IMR-90 (cell line): Measurements from ENCODE around the gene MATK. TPM values are rescaled to one million over a fixed set of nuclear protein-coding genes. Genes with fewer than 3 reads are reported as not detected.

Experiments used
- ATAC-seq: fragments of 200-7000 bp; cut with Tn5 transposase; 2 replicates; pipeline ENCODE4 v1.9.1; 2020; ENCODE audit warnings: low read depth, mild to moderate bottlenecking, moderate library complexity
- BruUV-seq: library from RNA; stranded (reverse); fragments of 400-500 nt; replicated peaks from 2 replicates; lab custom pipeline; 2021; lab: Mats Ljungman, UMichigan
- CTCF ChIA-PET: fragments of 300-600 bp; formaldehyde crosslinking; extraction: SDS; loops from one replicate; lab custom pipeline; 2021; ENCODE audit warnings: antibody characterized with exemption; lab: Yijun Ruan, JAX
- POLR2A ChIA-PET: fragments of 300-600 bp; sonication (Branson Sonifier 250); formaldehyde crosslinking; loops from one replicate; lab custom pipeline; 2022; ENCODE audit warnings: antibody characterized with exemption; ENCODE audit not compliant: unreplicated experiment; lab: Charles Lee
- DNase-seq: peaks from one replicate; pipeline ENCODE4 v3.0.0; 2013
- H2AFZ ChIP-seq: replicated peaks from 2 replicates; pipeline ENCODE3; 2013; ENCODE audit warnings: low read length, mild to moderate bottlenecking; ENCODE audit not compliant: poor library complexity
- H2AK5ac ChIP-seq: 2 replicates; pipeline ENCODE4 v1.6.1; 2013; ENCODE audit warnings: low read depth, low read length, inconsistent platforms
- H2AK9ac ChIP-seq: replicated peaks from 2 replicates; pipeline ENCODE3; 2013; ENCODE audit warnings: mild to moderate bottlenecking, low read depth, low read length, moderate library complexity; ENCODE audit not compliant: poor library complexity
- H2BK120ac ChIP-seq: 2 replicates; pipeline ENCODE4 v1.6.1; 2013; ENCODE audit warnings: low read depth, low read length, inconsistent platforms
- H2BK15ac ChIP-seq: 3 replicates; pipeline ENCODE4 v1.6.1; 2013; ENCODE audit warnings: low read depth, low read length, inconsistent platforms
- H2BK20ac ChIP-seq: 2 replicates; pipeline ENCODE4 v1.6.1; 2013; ENCODE audit warnings: low read depth, mild to moderate bottlenecking, inconsistent platforms, low read length, moderate library complexity
- H2BK5ac ChIP-seq: 2 replicates; pipeline ENCODE4 v1.6.1; 2013; ENCODE audit warnings: mild to moderate bottlenecking, low read depth, low read length, inconsistent platforms; ENCODE audit not compliant: poor library complexity, severe bottlenecking
- H3K14ac ChIP-seq: replicated peaks from 2 replicates; pipeline ENCODE4 v1.6.1; 2013; ENCODE audit warnings: low read depth, low read length, inconsistent platforms
- H3K18ac ChIP-seq: 2 replicates; pipeline ENCODE4 v1.6.1; 2013; ENCODE audit warnings: low read depth, low read length, control low read depth
- H3K23ac ChIP-seq: 2 replicates; pipeline ENCODE4 v1.6.1; 2013; ENCODE audit warnings: low read depth, low read length, inconsistent platforms
- H3K27ac ChIP-seq: 2 replicates; pipeline ENCODE4 v1.5.1; 2013; ENCODE audit warnings: mild to moderate bottlenecking, control low read depth, low read length; ENCODE audit not compliant: insufficient read depth
- H3K27me3 ChIP-seq: 2 replicates; pipeline ENCODE4 v1.6.1; 2013; ENCODE audit warnings: low read length; ENCODE audit not compliant: control insufficient read depth, insufficient read depth
- H3K36me3 ChIP-seq: 2 replicates; pipeline ENCODE4 v1.6.1; 2013; ENCODE audit warnings: low read length, mixed read lengths; ENCODE audit not compliant: control insufficient read depth, insufficient read depth
- H3K4ac ChIP-seq: 2 replicates; pipeline ENCODE4 v1.6.1; 2013; ENCODE audit warnings: low read depth, low read length, inconsistent platforms
- H3K4me1 ChIP-seq: 2 replicates; pipeline ENCODE4 v1.6.1; 2013; ENCODE audit warnings: low read length, mixed read lengths; ENCODE audit not compliant: control insufficient read depth, insufficient read depth
- H3K4me2 ChIP-seq: 2 replicates; pipeline ENCODE4 v1.6.1; 2013; ENCODE audit warnings: low read depth, mild to moderate bottlenecking, control low read depth, low read length, moderate library complexity
- H3K4me3 ChIP-seq: 2 replicates; pipeline ENCODE4 v1.5.1; 2013; ENCODE audit warnings: low read depth, mild to moderate bottlenecking, control low read depth, low read length, moderate library complexity; ENCODE audit not compliant: insufficient read depth
- H3K56ac ChIP-seq: 2 replicates; pipeline ENCODE4 v1.6.1; 2013; ENCODE audit warnings: low read length, inconsistent platforms; ENCODE audit not compliant: insufficient read depth; ENCODE audit errors: extremely low read depth
- H3K79me1 ChIP-seq, 2 experiments: 2 replicates each; pipeline ENCODE4 v1.6.1; 2013; ENCODE audit warnings: low read length in 2 of 2, inconsistent platforms in 1 of 2, low read depth in 1 of 2
- H3K9ac ChIP-seq: 2 replicates; pipeline ENCODE4 v1.6.1; 2013; ENCODE audit warnings: low read depth, low read length, control low read depth
- H3K9me1 ChIP-seq: 2 replicates; pipeline ENCODE4 v1.6.1; 2013; ENCODE audit warnings: low read length, inconsistent platforms; ENCODE audit not compliant: insufficient read depth
- H3K9me3 ChIP-seq: 2 replicates; pipeline ENCODE4 v1.6.1; 2013; ENCODE audit warnings: low read length; ENCODE audit not compliant: control insufficient read depth, insufficient read depth
- H4K20me1 ChIP-seq: 2 replicates; pipeline ENCODE4 v1.6.1; 2013; ENCODE audit warnings: low read length, inconsistent platforms; ENCODE audit not compliant: insufficient read depth
- H4K5ac ChIP-seq: 2 replicates; pipeline ENCODE4 v1.6.1; 2013; ENCODE audit warnings: mild to moderate bottlenecking, low read depth, low read length, control low read depth
- H4K8ac ChIP-seq, 2 experiments: 2 replicates each; pipeline ENCODE4 v1.6.1; 2013; ENCODE audit warnings: low read depth in 2 of 2, low read length in 2 of 2, control low read depth in 1 of 2, inconsistent platforms in 1 of 2
- H4K91ac ChIP-seq: 2 replicates; pipeline ENCODE4 v1.6.1; 2013; ENCODE audit warnings: low read depth, low read length, inconsistent platforms; ENCODE audit not compliant: insufficient read depth
- BHLHE40 ChIP-seq: fragments of 150-350 bp; IDR thresholded peaks from 2 replicates; pipeline ENCODE4 v1.6.1; 2016; ENCODE audit warnings: mild to moderate bottlenecking, low read depth, low read length
- MAFK ChIP-seq: IDR thresholded peaks from 2 replicates; pipeline ENCODE4 v1.6.1; 2012; ENCODE audit warnings: low read depth, low read length, improper control_type of control experiment
- POLR2A ChIP-seq: IDR thresholded peaks from 2 replicates; pipeline ENCODE4 v1.6.1; 2012; ENCODE audit warnings: mild to moderate bottlenecking, low read depth, low read length
- WGBS, 2 experiments: methylation state at CpG; one replicate each; pipeline versions ENCODE4 v1.1.5 to v1.1.7; 2013; ENCODE audit warnings: missing lambda C conversion rate in 2 of 2; ENCODE audit not compliant: insufficient read length in 1 of 2; ENCODE audit errors: extremely low coverage in 2 of 2; 5-methylcytosine and 5-hydroxymethylcytosine counted together
- dilution Hi-C: fragments of 300-500 bp; cut with HindIII; formaldehyde crosslinking; loops from one replicate; pipeline ENCODE4 v1.14.3; 2018; ENCODE audit warnings: low sequenced_read_pairs; ENCODE audit not compliant: unreplicated experiment
- in situ Hi-C: fragments of 300-500 bp; cut with MboI; formaldehyde crosslinking; loops from 3 replicates; pipeline ENCODE4 v1.14.3; 2019; ENCODE audit warnings: low sequenced_read_pairs, inconsistent platforms, mixed read lengths
- intact Hi-C: fragments of 100-400 bp; cut with micrococcal nuclease; formaldehyde crosslinking; loops from 2 replicates; pipeline ENCODE4 v1.10.0; 2022
- polyA plus RNA-seq, 3 experiments: library from polyadenylated mRNA; depleted of rRNA; stranded (reverse); fragments of >200 nt; gene quantifications; 2 replicates each; pipeline ENCODE4 v1.2.3, GENCODE V29; 2012; ENCODE audit warnings: low replicate concordance in 1 of 3
- total RNA-seq: library from RNA; depleted of rRNA; stranded (reverse); fragments of >200 nt; gene quantifications from 2 replicates; pipeline ENCODE4 v1.2.3, GENCODE V29; 2012

MATK gene
- total and polyA plus RNA-seq, 2 of the 4 experiments (the other 2 are of a cell fraction) = not detected

DNA sequence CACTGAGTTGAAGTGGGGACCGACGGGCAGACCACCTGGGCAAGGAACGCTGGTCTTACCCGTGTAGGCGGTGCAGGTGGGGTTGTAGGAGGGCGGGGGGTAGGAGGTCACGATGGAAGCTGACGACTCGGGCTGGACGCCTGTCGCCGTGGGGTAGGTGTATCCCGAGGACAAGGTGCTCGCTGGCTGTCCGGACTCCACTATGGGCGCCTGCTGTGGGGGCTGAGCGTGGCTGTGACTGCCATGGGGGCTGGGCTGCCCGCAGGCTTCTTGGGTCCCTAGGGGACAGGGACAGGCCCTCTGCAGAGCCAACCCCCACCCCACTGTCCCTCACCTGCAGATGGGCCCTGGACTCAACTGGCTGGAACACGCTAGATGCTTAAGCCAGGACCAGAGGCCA, 45.4 kb upstream of the MATK start:
- no peak overlapping the region for H3K18ac ChIP-seq
- no TSS peak for BruUV-seq
- no peaks in the 10 kb centered on the region for H3K9me1 ChIP-seq
- H3K4me2 ChIP-seq = no peak overlapping the region
- no peak overlapping the region for H3K4ac ChIP-seq
- no peaks in the 10 kb centered on the region for H4K20me1 ChIP-seq
- H3K27ac ChIP-seq = no peak overlapping the region
- H2BK5ac ChIP-seq = no peak overlapping the region
- H3K56ac ChIP-seq = no peak overlapping the region
- H3K23ac ChIP-seq = no peak overlapping the region
- H3K27me3 ChIP-seq = peaks cover 19% of the 10 kb centered on the region
- dilution Hi-C loops (no loop called here), in situ Hi-C loops (no loop called here), intact Hi-C loops (no loop called here)
- peak overlapping the region; percentile 58 for H2AFZ ChIP-seq
- H3K9ac ChIP-seq = no peak overlapping the region
- H3K14ac ChIP-seq = no peak overlapping the region
- H3K36me3 ChIP-seq = no peaks in the 10 kb centered on the region
- H3K4me3 ChIP-seq = no peak overlapping the region
- no peak overlapping the region for H4K8ac ChIP-seq
- H3K79me1 ChIP-seq = no peaks in the 10 kb centered on the region
- H2BK15ac ChIP-seq = no peak overlapping the region
- ATAC-seq (no peak), DNase-seq (no peak)
- H2AK5ac ChIP-seq = no peak overlapping the region
- no peak overlapping the region for H2BK120ac ChIP-seq
- ChIA-PET POLR2A (no interaction called here), CTCF (interaction anchor here (1.2 kb wide), 1 partner anchor 9 kb away, joined by 7 read pairs; no protein-coding TSS in a partner anchor)
- H2BK20ac ChIP-seq = no peak overlapping the region
- 74% methylated on average over 9 of the region's 19 CpGs; no CpG with 5 or more reads in 1 of the 2 experiments for WGBS, 2 experiments
- H3K9me3 ChIP-seq = no peaks in the 10 kb centered on the region
- H4K91ac ChIP-seq = no peak overlapping the region
- no peaks in the 10 kb centered on the region for H3K4me1 ChIP-seq
- no peak for TF ChIP-seq BHLHE40
- TF ChIP-seq MAFK = no peak
- no peak for TF ChIP-seq POLR2A
- no peak overlapping the region for H2AK9ac ChIP-seq
- H4K5ac ChIP-seq = no peak overlapping the region
